Renal pelvis (tissue), 4 donors: Measurements from ENCODE around the gene ARHGEF28. TPM values are rescaled to one million over a fixed set of nuclear protein-coding genes. Genes with fewer than 3 reads are reported as not detected.

Experiments used
- DNase-seq: peaks from one replicate; pipeline ENCODE4 v3.0.0-alpha.2; 2013
- polyA plus RNA-seq, 3 donors: library from polyadenylated mRNA; unstranded; fragments of 120-200 nt; gene quantifications; one replicate each; pipeline ENCODE4 v1.2.1, GENCODE V29; 2013; ENCODE audit not compliant: insufficient read length in 3 of 3

ARHGEF28 gene
- polyA plus RNA-seq, 3 donors = 42.6 to 72.4 (median 60.2) TPM

DNA sequence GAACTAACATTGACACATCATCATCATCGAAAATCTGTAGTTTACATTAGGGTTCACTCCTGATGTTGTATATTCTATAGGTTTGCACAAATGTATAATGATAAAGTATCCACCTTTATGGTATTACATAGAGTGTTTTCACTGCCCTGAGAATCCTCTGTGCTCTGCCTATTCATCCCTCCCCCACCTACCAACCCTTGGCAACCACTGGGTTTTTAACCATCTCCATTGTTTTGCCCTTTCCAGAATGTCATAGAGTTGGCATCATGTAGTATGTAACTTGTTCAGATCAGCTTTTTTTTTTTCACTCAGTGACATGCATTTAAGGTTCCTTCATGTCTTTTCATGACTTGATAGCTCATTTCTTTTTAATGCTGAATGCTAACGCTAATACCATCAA is 106.0 kb downstream of the ARHGEF28 start:
- no peak for DNase-seq

DNA sequence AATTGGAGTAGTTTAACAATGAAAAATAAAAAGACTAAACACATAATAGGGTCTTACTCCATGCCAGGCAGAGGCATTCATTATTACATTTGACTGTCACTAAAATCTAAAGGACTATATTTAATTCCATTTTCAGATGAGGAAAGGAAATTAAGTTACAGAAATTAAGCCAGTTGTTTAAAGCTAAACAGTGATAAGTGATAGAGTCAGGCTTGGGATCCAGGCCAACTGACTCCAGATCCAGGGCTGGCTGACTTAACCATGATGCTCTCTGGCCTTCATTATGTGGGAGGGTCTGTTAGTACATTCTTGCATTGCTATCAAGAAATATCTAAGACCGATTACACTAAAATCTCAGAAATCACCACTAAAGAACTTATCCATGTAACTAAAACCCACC is 107.2 kb downstream of the ARHGEF28 start:
- DNase-seq = no peak

DNA sequence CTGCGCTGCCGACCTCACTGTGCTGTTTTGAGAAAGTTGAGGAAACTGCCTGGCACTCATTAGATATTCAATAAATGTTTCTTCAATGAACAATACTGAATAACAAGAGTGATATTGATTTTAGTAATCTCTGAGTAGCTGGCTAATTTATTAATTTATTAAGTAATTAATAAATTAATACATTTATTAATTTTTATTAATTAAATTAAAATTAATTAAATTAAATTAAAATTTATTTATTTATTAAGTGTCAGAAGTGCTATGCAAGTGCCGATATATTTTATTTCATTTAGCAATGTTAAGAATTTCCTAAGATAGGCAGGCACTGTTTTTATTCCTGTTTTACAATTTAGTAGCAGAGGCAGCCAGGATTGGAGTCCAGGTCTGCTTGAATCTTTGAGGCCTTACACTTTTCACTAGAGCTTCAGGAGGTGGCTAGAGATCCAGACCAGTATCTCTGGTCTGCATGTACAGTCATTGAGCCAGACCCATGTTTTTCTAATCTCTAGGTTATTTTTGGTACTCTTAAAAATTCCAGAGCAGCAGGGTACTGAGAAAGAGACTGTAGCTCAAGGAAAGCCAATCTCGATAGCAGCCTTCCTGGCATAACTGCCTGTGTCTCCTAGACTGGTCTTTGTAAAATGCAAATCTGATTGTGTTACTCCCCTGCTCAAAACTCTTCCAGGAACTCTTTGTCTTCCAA is 109.2 kb downstream of the ARHGEF28 start:
- no peak for DNase-seq

DNA sequence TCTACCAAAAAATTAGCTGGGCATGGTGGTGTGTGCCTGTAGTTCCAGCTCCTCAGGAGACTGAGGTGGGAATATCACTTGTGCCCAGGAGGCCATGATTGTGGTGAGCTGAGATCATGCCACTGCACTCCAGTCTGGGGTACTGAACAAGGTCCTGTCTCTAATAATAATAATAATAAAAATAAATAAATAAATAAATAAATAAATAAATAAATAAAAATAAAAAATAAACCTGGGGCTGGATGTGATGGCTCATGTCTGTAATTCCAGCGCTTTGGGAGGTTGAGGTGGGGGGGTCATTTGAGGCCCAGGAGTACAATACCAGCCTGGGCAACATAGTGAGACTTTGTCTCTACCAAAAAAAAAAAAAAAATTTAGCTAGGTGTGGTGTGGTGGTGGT is 113.7 kb downstream of the ARHGEF28 start:
- DNase-seq = no peak

DNA sequence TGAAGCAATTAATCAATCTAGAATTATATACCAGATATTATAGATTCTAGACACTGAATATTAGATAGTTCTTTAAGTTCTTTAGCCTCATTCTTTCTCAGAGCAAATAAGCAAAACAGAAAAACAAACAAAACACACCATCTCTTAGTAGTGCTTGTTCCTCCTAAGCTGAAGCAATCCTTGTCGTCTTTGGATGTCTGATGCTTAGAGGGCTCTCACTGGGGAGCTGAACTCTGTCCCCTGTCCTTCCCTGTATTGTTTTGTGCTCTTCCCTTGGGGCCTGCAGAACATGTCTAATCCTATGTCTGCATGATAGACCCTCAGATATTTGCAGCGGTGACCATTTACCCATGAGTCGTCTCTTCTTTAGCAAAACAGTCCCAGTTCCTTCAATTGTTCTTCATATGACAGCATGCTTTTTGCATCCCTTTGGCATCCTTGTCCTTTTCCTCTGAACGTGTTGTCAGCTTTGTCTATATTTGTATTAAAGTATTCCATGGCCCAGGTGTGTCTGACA is 114.3 kb downstream of the ARHGEF28 start:
- DNase-seq = no peak

DNA sequence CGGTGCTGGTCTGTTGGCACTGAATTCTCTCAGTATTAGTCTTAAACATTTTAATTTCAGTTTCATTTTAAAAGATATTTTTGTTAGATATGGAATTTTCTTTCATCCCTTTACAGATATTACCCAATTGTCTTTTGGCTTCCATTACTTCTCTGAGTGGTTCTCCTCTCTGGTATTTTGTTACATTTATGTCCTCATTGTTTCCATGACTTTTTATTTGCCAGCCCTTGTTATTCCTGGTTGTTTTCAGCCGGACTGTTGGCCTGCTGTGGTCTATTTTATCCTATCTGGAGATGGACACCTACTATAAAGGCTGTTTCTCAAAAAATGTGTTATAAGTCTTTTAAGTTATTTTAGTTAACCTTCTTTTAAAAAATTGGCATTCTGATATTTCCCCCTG is 117.2 kb downstream of the ARHGEF28 start:
- DNase-seq = no peak

DNA sequence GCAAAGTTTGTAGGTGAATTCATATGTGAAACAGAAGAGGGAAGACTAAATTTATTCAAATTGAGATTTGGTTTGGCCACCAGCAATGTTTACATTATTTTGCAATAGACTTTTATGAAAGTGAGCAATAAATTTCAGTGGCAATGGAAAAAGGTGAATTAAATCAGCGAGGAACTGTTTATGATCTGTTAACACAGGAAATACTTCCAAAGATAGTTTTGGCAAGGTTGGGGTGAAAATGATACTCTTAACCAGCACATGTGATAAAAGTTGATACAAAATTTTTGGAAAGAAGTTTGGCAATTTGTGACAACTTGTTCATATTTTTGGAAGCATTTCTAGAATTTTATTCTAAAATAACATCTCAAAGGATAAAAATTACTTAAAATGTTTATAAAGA is 119.8 kb downstream of the ARHGEF28 start:
- no peak for DNase-seq

DNA sequence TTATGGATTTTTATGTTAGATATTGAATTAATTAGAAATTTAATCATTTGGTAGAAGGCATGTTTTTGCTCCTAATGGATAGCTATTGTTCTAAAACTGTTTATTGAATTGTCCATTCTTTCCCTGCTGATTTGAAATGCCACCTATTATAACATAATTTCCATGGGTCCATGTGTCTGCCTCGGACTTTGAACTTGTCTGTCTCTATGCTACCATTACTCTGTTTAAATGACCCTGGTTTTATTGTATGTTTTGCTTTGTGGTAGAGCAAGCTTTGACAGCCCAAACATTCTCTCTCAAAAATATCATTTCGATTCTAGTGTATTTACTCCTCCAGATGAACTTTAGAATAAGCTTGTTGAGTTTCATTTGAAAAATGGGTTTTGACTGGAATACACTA is 120.6 kb downstream of the ARHGEF28 start:
- no peak for DNase-seq

DNA sequence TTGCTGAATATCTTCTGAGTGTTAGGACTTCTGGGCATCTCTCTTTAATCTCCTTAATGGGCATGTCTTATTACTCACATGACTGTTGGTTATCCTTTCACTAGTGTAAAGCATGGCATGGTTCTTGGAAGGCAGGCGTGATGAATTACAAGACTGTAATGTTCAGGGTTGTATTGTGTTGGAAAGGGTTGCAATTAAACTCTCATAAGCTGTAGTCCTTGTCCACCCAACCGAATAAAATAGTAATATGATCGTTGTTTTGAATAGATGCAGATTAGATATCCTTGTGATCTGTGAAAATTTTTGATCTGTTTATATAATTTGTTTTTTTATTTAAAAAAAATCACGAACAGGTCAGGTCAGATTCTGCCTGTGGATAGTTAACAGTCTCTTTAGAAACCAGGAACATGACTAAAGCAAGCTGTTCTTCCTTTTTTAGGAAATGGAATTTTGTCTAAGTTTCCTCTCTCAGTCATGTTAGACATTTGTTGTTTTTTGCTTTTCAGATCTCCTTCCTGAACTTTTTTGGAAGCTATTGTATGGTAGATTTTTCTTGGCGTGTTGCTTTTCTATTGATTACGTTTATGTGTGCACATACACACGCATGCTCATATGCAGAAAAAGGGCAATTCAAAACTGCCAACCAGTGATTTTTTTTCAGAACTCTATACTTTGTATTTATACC is 121.8 kb downstream of the ARHGEF28 start:
- DNase-seq = no peak

DNA sequence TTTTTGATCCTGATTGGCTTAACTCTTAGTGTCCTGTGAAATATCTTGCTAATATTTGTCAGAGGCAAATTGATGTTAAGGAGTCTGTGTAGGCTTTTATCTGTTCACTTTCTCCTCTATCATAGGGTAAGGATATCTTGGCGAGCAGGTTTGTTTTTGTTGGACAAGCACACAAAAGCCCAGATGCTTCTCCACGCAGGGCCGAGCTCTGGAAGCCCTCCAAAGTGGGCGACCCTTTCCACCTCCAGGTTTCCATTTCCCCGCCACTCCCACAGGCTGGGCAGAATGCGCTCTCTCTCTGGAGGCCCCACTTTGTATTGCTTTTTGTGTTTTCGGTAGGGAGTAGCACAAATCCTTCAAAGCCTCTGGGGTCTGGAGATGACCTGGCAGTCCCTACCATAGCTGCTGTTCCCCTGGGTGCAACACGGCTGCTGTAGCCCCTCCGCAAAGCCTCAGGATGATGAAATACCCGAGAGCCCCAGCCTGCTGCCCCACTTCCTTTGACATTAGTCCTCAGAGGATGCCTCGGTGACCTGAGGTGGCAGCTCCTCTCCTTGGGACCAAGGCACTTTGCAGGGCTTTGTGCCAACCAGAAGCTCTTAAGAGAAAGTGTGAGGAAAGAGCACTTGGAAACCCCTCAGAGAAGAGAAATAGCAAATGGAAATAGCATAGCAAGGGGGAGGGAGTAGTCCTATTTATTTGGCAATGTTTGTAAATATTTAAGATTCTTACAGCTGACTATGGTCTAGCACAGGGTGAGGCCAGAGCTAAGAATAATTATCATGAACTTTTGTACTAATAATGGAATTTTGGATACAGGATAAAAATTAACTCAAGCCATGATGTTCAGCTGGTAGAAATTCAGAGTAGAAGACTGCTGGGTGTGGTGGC is 122.8 kb downstream of the ARHGEF28 start:
- peak; percentile 19 for DNase-seq

DNA sequence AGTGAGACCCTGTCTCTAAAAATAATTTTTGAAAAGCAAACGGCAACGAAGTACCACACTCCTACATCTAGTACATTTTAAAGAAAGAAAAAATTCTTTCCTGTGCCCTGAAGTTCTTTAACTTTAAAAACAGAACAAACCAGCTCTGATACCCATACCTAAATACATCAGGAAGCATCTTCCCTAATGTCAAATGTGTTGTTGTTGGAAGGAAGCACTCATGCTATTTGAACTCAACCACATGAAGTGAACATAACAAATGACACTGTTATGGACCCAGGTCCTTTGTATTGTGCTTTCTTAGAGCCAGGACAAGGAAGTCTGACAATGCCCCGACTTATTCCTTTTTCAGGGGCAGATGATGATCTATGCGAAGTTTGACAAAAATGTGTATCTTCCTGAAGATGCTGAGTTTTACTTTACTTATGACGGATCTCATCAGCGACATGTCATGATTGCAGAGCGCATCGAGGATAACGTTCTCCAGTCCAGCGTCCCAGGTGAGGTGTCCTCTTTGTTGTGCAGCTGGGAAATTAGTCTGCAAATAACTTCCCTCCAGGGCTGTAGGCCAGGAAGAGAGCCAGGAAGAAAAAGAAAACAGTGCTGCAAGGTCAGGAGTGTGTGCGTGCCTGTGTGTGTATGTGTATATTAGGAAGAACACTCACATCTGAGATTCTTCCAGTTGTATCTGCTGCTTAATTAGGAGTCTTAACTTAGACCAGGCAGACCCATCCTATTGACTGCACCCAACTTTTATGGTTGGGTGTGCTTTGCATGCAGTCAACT is 123.7 kb downstream of the ARHGEF28 start:
- DNase-seq = no peak

DNA sequence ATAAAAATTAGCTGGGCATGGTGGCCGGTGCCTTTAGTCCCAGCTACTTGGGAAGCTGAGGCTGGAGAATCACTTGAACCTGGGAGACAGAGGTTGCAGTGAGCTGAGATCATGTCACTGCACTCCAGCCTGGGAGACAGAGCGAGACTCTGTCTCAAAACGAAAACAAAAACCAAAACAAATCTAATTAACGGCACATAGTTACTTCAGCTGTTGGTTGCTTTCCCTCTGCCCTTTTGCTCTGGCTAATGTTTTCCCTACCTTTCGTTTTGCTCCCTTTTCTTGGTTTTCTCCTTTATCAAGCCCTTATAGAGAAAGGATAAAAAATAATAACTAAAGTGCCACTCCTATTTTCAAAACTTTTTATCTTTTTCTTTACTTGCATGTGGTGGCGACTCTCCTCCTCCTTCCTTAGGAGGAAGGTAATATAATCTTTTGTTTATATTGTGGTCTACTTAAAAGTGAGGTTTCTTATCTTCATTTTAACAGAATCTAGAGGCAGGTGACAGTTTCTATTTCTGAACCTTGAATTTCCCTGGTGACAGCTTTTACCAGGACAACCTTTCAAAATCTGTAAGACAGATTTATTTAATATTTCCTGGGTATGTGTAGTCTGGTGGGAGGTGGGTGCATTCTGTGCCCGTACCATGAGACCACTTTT is 125.4 kb downstream of the ARHGEF28 start:
- no peak for DNase-seq

DNA sequence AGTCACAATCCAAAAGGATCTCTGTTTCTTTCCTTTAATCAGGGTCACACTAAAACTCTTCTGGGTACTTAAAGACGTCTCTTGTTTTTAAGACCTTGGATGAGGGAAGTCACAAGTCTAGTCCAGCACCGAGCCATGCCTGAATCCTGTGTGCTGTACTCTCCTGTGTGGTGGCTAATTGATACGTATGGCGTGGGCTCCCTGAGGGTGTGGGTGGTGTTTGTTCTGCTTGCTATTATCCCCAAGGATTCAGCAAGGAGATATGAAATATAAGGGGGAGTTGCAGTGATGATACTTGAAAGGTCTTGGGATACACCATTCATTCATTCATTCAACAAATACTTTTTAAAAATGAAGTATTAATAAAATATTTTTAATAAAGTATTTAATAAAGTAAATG is 128.3 kb downstream of the ARHGEF28 start:
- DNase-seq = no peak

DNA sequence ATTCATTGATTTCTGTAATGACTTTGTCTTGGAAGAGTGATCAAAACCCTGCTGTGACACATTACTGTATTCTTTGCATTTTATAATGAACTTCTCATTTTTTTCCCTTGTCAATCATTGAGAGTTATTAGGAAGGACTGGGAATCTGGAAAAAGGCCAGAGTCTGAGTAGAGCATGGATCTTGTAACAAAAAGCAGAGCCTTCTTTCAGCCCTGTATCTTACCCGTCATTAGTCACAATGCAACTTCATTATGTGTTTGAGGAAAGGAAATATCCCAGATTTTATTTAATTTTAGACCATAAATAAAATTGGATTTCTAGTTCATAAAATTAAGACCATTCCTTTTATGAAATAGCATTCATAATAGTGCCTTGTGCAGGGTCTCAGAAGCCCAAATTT is 131.4 kb downstream of the ARHGEF28 start:
- no peak for DNase-seq

DNA sequence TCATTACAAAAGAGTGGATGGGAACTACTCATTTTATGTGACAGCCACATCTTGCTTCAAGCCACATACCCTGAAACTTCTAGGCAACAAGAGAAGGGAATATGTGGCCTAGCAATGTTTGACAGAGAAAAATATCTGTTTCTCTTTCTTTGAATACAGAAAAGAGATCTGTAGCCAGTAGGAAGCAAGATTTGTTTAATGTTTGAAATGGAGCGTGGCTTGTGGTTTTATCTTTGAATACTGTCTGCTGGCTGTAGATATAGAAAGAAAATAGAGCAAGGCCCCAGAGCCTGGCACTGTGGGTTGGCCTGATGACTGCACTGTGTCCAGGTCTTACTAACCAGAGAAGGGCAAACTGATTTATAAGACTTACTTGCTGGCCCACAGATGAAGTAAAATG is 133.8 kb downstream of the ARHGEF28 start:
- no peak for DNase-seq

DNA sequence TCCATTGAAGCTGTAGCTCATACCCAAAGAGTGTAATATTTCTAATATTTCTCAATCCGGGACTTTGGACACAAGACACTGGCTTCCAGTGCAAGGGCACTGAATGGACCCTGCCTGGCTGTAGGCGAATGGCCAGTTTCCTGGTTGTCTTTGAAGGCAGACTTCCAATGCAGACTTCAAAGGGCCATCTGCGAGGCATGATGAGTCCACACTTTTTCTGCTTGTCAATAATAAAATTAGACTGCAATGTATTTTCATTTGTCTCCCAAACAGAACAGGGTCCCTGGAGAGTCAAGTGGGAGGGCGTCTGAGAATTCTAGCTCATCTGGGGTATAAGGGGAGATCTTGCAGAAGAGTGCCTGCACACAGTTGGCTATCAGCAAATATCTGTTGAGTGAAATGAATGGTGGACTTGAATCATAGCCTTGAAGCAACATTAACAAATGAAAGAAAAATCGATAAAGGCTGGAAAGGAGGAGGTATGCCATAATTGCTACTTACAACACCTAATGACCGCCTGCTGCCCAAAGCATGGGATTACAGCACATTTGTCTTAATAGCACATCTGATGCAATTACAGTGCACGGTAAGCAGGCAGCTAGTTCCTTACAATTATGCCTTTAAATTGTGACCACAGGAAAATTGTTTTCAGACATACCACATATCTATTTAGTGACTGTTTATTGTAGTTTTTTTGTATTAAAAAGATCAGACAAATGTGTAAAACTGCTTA is 137.5 kb downstream of the ARHGEF28 start:
- DNase-seq = no peak

DNA sequence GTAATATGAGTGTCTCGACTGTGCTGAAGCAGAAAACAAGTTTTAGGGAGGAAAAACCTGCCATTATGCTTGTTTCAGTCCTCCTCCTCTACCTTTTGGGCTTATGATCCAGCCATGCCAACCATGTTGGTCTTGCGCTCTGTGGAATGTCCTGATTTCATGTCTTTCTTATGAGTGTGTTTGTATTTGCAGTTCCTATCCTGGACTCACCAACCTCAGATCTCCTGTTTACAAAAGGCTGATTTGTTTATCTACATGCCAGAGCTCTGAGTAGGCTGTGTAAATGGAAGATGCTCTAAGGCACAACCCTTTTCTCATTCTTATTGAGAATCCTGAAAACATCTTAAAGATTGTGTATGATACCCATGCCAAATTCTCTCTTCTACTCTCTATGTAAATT is 138.6 kb downstream of the ARHGEF28 start:
- DNase-seq = no peak

DNA sequence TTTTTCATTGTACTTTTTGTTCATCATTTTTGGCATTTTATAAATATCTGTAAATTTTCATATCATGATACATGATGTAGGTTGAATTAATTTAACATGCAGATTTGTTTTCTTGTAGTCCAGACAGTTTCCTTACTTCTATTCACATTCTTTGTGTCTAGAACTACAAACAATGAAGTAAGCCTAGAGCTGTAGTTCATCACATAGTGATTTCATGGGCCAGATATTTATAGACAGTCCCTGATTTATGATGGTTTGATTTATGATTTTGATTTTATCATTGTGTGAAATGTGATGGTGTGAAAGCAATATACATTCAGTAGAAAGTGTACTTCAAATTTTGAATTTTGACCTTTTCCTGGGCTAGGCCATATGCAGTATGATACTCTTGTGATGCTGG is 139.0 kb downstream of the ARHGEF28 start:
- no peak for DNase-seq

DNA sequence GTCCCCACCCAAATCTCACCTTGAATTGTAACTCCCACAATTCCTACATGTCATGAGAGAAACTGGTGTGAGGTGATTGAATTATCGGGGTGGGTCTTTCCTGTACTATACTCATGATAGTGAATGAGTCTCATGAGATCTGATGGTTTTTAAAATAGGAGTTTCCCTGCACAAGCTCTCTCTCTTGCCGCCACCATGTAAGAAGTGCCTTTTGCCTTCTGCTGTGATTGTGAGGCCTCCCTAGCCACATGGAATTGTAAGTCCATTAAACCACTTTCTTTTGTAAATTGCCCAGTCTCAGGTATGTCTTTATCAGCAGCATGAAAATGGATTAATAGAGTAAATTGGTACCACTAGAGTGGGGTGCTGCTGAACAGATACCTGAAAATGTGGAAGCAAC is 140.9 kb downstream of the ARHGEF28 start:
- no peak for DNase-seq
